HCT116 (cell line): Measurements from ENCODE around the gene COX5B. TPM values are rescaled to one million over a fixed set of nuclear protein-coding genes. Genes with fewer than 3 reads are reported as not detected.

Source experiments
- ATAC-seq: fragments of 200-7000 bp; cut with Tn5 transposase; 2 replicates; pipeline ENCODE4 v1.9.1; 2020; ENCODE audit warnings: mild to moderate bottlenecking, moderate library complexity
- BruUV-seq: library from RNA; stranded (reverse); fragments of 400-500 nt; replicated peaks from 2 replicates; lab custom pipeline; 2021; lab: Mats Ljungman, UMichigan
- CTCF ChIA-PET: fragments of 300-600 bp; sonication (Branson Sonifier 250); formaldehyde crosslinking; loops from one replicate; lab custom pipeline; 2021; ENCODE audit warnings: antibody characterized with exemption; lab: Charles Lee
- POLR2A ChIA-PET: fragments of 300-600, 350-600 bp; sonication (Branson Sonifier 250); formaldehyde crosslinking; loops from one replicate; lab custom pipeline; 2021; ENCODE audit warnings: antibody characterized with exemption; lab: Charles Lee
- RAD21 ChIA-PET, 2 experiments: fragments of 300-600 bp; sonication (Branson Sonifier 250); formaldehyde crosslinking; loops; one replicate each; lab custom pipeline; 2023; ENCODE audit warnings: low total read pairs in 2 of 2; ENCODE audit not compliant: uncharacterized antibody in 2 of 2, unreplicated experiment in 2 of 2, low non-redundant PET in 1 of 2; lab: Charles Lee
- DNase-seq: peaks from one replicate; pipeline ENCODE4 v3.0.0-alpha.2; 2010; ENCODE audit warnings: low read depth, low spot score
- H2AFZ ChIP-seq: fragments of 200-600 bp; shearing (Covaris generic), sonication (generic); 2 replicates; pipeline ENCODE4 v1.6.1; 2017; ENCODE audit warnings: low read depth, mixed run types, mixed read lengths, antibody characterized with exemption, low read length; ENCODE audit not compliant: poor library complexity, severe bottlenecking
- H3K27ac ChIP-seq: 2 replicates; pipeline ENCODE4 v1.5.1; 2012; ENCODE audit warnings: low read depth, low read length
- H3K27me3 ChIP-seq: fragments of 200-600 bp; sonication (generic); 2 replicates; pipeline ENCODE4 v1.6.1; 2016; ENCODE audit warnings: mixed run types, low read length, mixed read lengths; ENCODE audit not compliant: insufficient read depth
- H3K36me3 ChIP-seq, 2 experiments: fragments of 200-500 bp in 1 of 2; fragments of 200-600 bp in 1 of 2; sonication (Bioruptor generic) in 1 of 2; sonication (generic) in 1 of 2; 2 replicates each; pipeline versions ENCODE4 v1.5.1 to v1.6.1; 2014 to 2016; ENCODE audit warnings: low read length in 2 of 2, inconsistent platforms in 1 of 2, mixed read lengths in 1 of 2, mixed run types in 1 of 2; ENCODE audit not compliant: insufficient read depth in 2 of 2, control insufficient read depth in 1 of 2
- H3K4me1 ChIP-seq, 2 experiments: fragments of 200-600 bp in 1 of 2; sonication (generic) in 1 of 2; 2 replicates each; pipeline versions ENCODE4 v1.5.1 to v1.6.1; 2012 to 2017; ENCODE audit warnings: low read length in 2 of 2, inconsistent platforms in 1 of 2, mild to moderate bottlenecking in 1 of 2, mixed read lengths in 1 of 2, mixed run types in 1 of 2, moderate library complexity in 1 of 2; ENCODE audit not compliant: insufficient read depth in 2 of 2, control insufficient read depth in 1 of 2
- H3K4me2 ChIP-seq: fragments of 200-600 bp; sonication (generic); 2 replicates; pipeline ENCODE4 v1.6.1; 2017; ENCODE audit warnings: mixed run types, low read length, mixed read lengths
- H3K4me3 ChIP-seq, 2 experiments: fragments of 200-600 bp in 1 of 2; sonication (generic) in 1 of 2; replicated peaks in 1 of 2; 2 replicates each; pipeline ENCODE4 v1.5.1; 2011 to 2016; ENCODE audit warnings: low read length in 2 of 2, control low read depth in 1 of 2, low read depth in 1 of 2, mild to moderate bottlenecking in 1 of 2, mixed read lengths in 1 of 2, mixed run types in 1 of 2
- H3K79me2 ChIP-seq: fragments of 200-600 bp; sonication (generic); 2 replicates; pipeline ENCODE4 v1.6.1; 2017; ENCODE audit warnings: mild to moderate bottlenecking, mixed run types, low read length, moderate library complexity, mixed read lengths; ENCODE audit not compliant: insufficient read depth
- H3K9ac ChIP-seq: fragments of 200-600 bp; sonication (generic); 2 replicates; pipeline ENCODE4 v1.6.1; 2016; ENCODE audit warnings: low read length, mixed read lengths
- H3K9me2 ChIP-seq: fragments of 200-600 bp; sonication (generic), shearing (Covaris generic); 2 replicates; pipeline ENCODE4 v1.6.1; 2017; ENCODE audit warnings: mixed run types, mild to moderate bottlenecking, moderate library complexity; ENCODE audit not compliant: insufficient read depth
- H3K9me3 ChIP-seq, 2 experiments: fragments of 200-500 bp in 1 of 2; fragments of 200-600 bp in 1 of 2; sonication (Bioruptor generic) in 1 of 2; sonication (generic) in 1 of 2; 2 replicates each; pipeline ENCODE4 v1.6.1; 2014 to 2017; ENCODE audit warnings: low read length in 2 of 2, mixed read lengths in 2 of 2, inconsistent platforms in 1 of 2, low read depth in 1 of 2, mild to moderate bottlenecking in 1 of 2, mixed run types in 1 of 2, moderate library complexity in 1 of 2; ENCODE audit not compliant: control insufficient read depth in 1 of 2, insufficient read depth in 1 of 2
- H4K20me1 ChIP-seq: fragments of 200-600 bp; sonication (generic), shearing (Covaris generic); 2 replicates; pipeline ENCODE4 v1.6.1; 2017; ENCODE audit warnings: mixed run types, mild to moderate bottlenecking, moderate library complexity; ENCODE audit not compliant: insufficient read depth
- CEBPB ChIP-seq: IDR thresholded peaks from 2 replicates; pipeline ENCODE4 v1.6.1; 2012; ENCODE audit warnings: low read depth
- EGR1 ChIP-seq: IDR thresholded peaks from 2 replicates; pipeline ENCODE4 v1.6.1; 2012; ENCODE audit warnings: low read depth
- FOSL1 ChIP-seq: IDR thresholded peaks from 2 replicates; pipeline ENCODE4 v1.6.1; 2012; ENCODE audit warnings: low read depth
- POLR2A ChIP-seq: IDR thresholded peaks from 2 replicates; pipeline ENCODE4 v1.7.0; 2011; ENCODE audit warnings: borderline replicate concordance; ENCODE audit not compliant: insufficient read depth, insufficient read length; ENCODE audit errors: extremely low read depth
- POLR2AphosphoS5 ChIP-seq: IDR thresholded peaks from 2 replicates; pipeline ENCODE4 v1.6.1; 2011; ENCODE audit warnings: mild to moderate bottlenecking, low read depth, low read length, moderate library complexity
- RAD21 ChIP-seq: IDR thresholded peaks from 2 replicates; pipeline ENCODE4 v1.6.1; 2012; ENCODE audit warnings: low read depth, mild to moderate bottlenecking
- REST ChIP-seq: IDR thresholded peaks from 2 replicates; pipeline ENCODE4 v1.6.1; 2012; ENCODE audit warnings: low read depth
- ZFX ChIP-seq: fragments of 450-650 bp; IDR thresholded peaks from 2 replicates; pipeline ENCODE4 v1.6.1; 2017
- ZNF274 ChIP-seq: fragments of 200-500 bp; sonication (Bioruptor generic); IDR thresholded peaks from 2 replicates; pipeline ENCODE4 v1.6.1; 2014; ENCODE audit warnings: mild to moderate bottlenecking, low read depth, low read length, inconsistent platforms
- intact Hi-C: fragments of 100-400 bp; cut with micrococcal nuclease; formaldehyde crosslinking; loops from 2 replicates; pipeline ENCODE4 v1.10.0; 2022
- total RNA-seq: library from RNA; stranded (reverse); gene quantifications from one replicate; pipeline ENCODE4 v1.2.1, GENCODE V29; 2021; ENCODE audit not compliant: unreplicated experiment

The COX5B gene
- total RNA-seq, 1 experiment from 2014 or later: 283 TPM

- TF ChIP-seq ZNF274: no peak
- TF ChIP-seq CEBPB: no peak
- no peak for TF ChIP-seq RAD21
- TF ChIP-seq POLR2A: no peak
- TF ChIP-seq EGR1: no peak
Measured at GRCh38 chr2:97691166-97691565, 45.3 kb downstream of the COX5B start (continued).

- no peaks in the 10 kb centered on the region for H3K9me3 ChIP-seq
- no peak overlapping the region for H3K4me3 ChIP-seq
- intact Hi-C loops: no loop called here
- no peak overlapping the region for H3K9ac ChIP-seq
- no peak overlapping the region for H2AFZ ChIP-seq
- peak; percentile 16; the same call in 1 of the 2 replicates for TF ChIP-seq FOSL1
- no peak for TF ChIP-seq POLR2A
- TF ChIP-seq, all 23 proteins: peak for 1
- no peaks in the 10 kb centered on the region for H3K9me2 ChIP-seq
- peaks cover 0 to 9% of the 10 kb centered on the region in 2 experiments; a peak in 1 of 4 replicates for H3K4me1 ChIP-seq
- H3K36me3 ChIP-seq: no peaks in the 10 kb centered on the region
- no TSS peak for BruUV-seq
- H4K20me1 ChIP-seq: no peaks in the 10 kb centered on the region
- H3K27me3 ChIP-seq: no peaks in the 10 kb centered on the region
- CTCF ChIA-PET: no interaction called here
- ATAC-seq (no peak), DNase-seq (no peak)
- RAD21 ChIA-PET: no interaction called here
- POLR2A ChIA-PET: no interaction called here
- no peak overlapping the region for H3K4me2 ChIP-seq
- no peaks in the 10 kb centered on the region for H3K79me2 ChIP-seq
- no peak overlapping the region for H3K27ac ChIP-seq
Measured at GRCh38 chr2:97693476-97693875, 47.6 kb downstream of the COX5B start.

GRCh38 chr2:97695744-97696143 is 49.9 kb downstream of the COX5B start:
- TF ChIP-seq ZNF274 (no peak), CEBPB (no peak), REST (no peak), POLR2AphosphoS5 (no peak), ZFX (no peak)
- Histone ChIP-seq H3K9me3 (no peaks in the 10 kb centered on the region), H3K9me2 (no peaks in the 10 kb centered on the region), H4K20me1 (no peaks in the 10 kb centered on the region), H3K9ac (no peak overlapping the region), H3K4me1 (peaks cover 0 to 5% of the 10 kb centered on the region in 2 experiments; a peak in 1 of 4 replicates), H2AFZ (no peak overlapping the region), H3K36me3 (no peaks in the 10 kb centered on the region), H3K27ac (no peak overlapping the region), H3K4me3 (no peak overlapping the region), H3K27me3 (no peaks in the 10 kb centered on the region), H3K79me2 (no peaks in the 10 kb centered on the region), H3K4me2 (no peak overlapping the region)
- ATAC-seq (no peak), DNase-seq (no peak)
- ChIA-PET CTCF (interaction anchor here (5.5 kb wide), 1 partner anchor 105 kb away, joined by 89 read pairs; the partner anchor contains the start of gene ANKRD36B), POLR2A (interaction anchor here (1.3 kb wide), 1 partner anchor 31 kb away, joined by 5 read pairs; the partner anchor contains the start of gene ACTR1B), RAD21 (interaction anchor here in 1 of 2 experiments (1.1 kb wide), 1 partner anchor 105 kb away, joined by 3 read pairs; no protein-coding TSS in a partner anchor)
- no TSS peak for BruUV-seq
- intact Hi-C loops: no loop called here
